IPS-18a (cell line): ENCODE data around the gene P3H4.
"Not testable (repeated sequence)": the region's sequence is repeated elsewhere in the genome, so short reads cannot be mapped to it uniquely, and the experiment has no call there.

Source experiments
- H3K27ac ChIP-seq: one replicate; pipeline ENCODE4 v1.5.1; 2013; ENCODE audit warnings: low read length
- H3K27me3 ChIP-seq: one replicate; pipeline ENCODE4 v1.6.1; 2013; ENCODE audit warnings: mild to moderate bottlenecking, low read length; ENCODE audit not compliant: control insufficient read depth, insufficient read depth
- H3K36me3 ChIP-seq: one replicate; pipeline ENCODE4 v1.6.1; 2013; ENCODE audit warnings: low read depth, low read length; ENCODE audit not compliant: control insufficient read depth
- H3K4me1 ChIP-seq: one replicate; pipeline ENCODE4 v1.6.1; 2013; ENCODE audit warnings: low read depth, low read length; ENCODE audit not compliant: control insufficient read depth
- H3K4me3 ChIP-seq: one replicate; pipeline ENCODE4 v1.5.1; 2013; ENCODE audit warnings: low read length
- H3K9ac ChIP-seq: one replicate; pipeline ENCODE4 v1.6.1; 2013; ENCODE audit warnings: mild to moderate bottlenecking, low read length, moderate library complexity
- H3K9me3 ChIP-seq: one replicate; pipeline ENCODE4 v1.6.1; 2013; ENCODE audit warnings: low read depth, low read length; ENCODE audit not compliant: control insufficient read depth

Gene P3H4

GRCh38 chr17:41811549-41812380 lies at the start of gene P3H4:
Gene P3H4 (minus strand): TSS chr17:41811949. CDS start chr17:41811915, 34 bp downstream.
- Histone ChIP-seq H3K9ac (peak within 1 kb of the TSS; percentile 87), H3K27me3 (peaks cover 7% of the 10 kb centered on the region), H3K27ac (peak within 1 kb of the TSS; percentile 51), H3K4me3 (peak within 1 kb of the TSS; percentile 99), H3K9me3 (no peaks in the 10 kb centered on the region), H3K36me3 (no peaks in the 10 kb centered on the region), H3K4me1 (peaks cover 5% of the 10 kb centered on the region)

GRCh38 chr17:41860254-41860931 lies 48.6 kb upstream of the P3H4 start:
- H3K27me3 ChIP-seq = no peaks in the 10 kb centered on the region
- H3K9ac ChIP-seq = no peak overlapping the region
- no peaks in the 10 kb centered on the region for H3K36me3 ChIP-seq
- H3K4me3 ChIP-seq = peak overlapping the region; percentile 29
- peaks cover 23% of the 10 kb centered on the region for H3K4me1 ChIP-seq
- no peaks in the 10 kb centered on the region for H3K9me3 ChIP-seq
- no peak overlapping the region for H3K27ac ChIP-seq

GRCh38 chr17:41851382-41851781 lies 39.6 kb upstream of the P3H4 start:
- not testable (repeated sequence) for H3K9ac ChIP-seq, H3K4me1 ChIP-seq, H3K9me3 ChIP-seq, H3K27ac ChIP-seq, H3K27me3 ChIP-seq, H3K4me3 ChIP-seq
- peaks cover 20% of the 10 kb centered on the region for H3K36me3 ChIP-seq

- peaks cover 16% of the 10 kb centered on the region for H3K36me3 ChIP-seq
- H3K27ac ChIP-seq = no peak overlapping the region
- no peaks in the 10 kb centered on the region for H3K9me3 ChIP-seq
- H3K4me1 ChIP-seq = no peaks in the 10 kb centered on the region
- no peak overlapping the region for H3K9ac ChIP-seq
- H3K4me3 ChIP-seq = no peak overlapping the region
- H3K27me3 ChIP-seq = no peaks in the 10 kb centered on the region
Observed at GRCh38 chr17:41849251-41849990, 37.7 kb upstream of the P3H4 start.

GRCh38 chr17:41848788-41849187 lies 37.0 kb upstream of the P3H4 start:
- no peak overlapping the region for H3K9ac ChIP-seq
- H3K27ac ChIP-seq = no peak overlapping the region
- no peak overlapping the region for H3K4me3 ChIP-seq
- H3K36me3 ChIP-seq = peaks cover 10% of the 10 kb centered on the region
- no peaks in the 10 kb centered on the region for H3K4me1 ChIP-seq
- no peaks in the 10 kb centered on the region for H3K27me3 ChIP-seq
- no peaks in the 10 kb centered on the region for H3K9me3 ChIP-seq

- H3K4me3 ChIP-seq = no peak overlapping the region
- H3K4me1 ChIP-seq = no peaks in the 10 kb centered on the region
- no peaks in the 10 kb centered on the region for H3K27me3 ChIP-seq
- H3K36me3 ChIP-seq = no peaks in the 10 kb centered on the region
- no peaks in the 10 kb centered on the region for H3K9me3 ChIP-seq
- no peak overlapping the region for H3K9ac ChIP-seq
- H3K27ac ChIP-seq = no peak overlapping the region
Observed at GRCh38 chr17:41844971-41845370, 33.2 kb upstream of the P3H4 start.

GRCh38 chr17:41840781-41841180 lies 29.0 kb upstream of the P3H4 start:
- H3K36me3 ChIP-seq, H3K9ac ChIP-seq, H3K27me3 ChIP-seq: not testable (repeated sequence)

GRCh38 chr17:41839448-41839847 lies 27.7 kb upstream of the P3H4 start:
- H3K36me3 ChIP-seq, H3K4me1 ChIP-seq, H3K9ac ChIP-seq, H3K4me3 ChIP-seq, H3K27me3 ChIP-seq, H3K27ac ChIP-seq, H3K9me3 ChIP-seq: not testable (repeated sequence)

More at GRCh38 chr17:41840781-41841180, 29.0 kb upstream of the P3H4 start:
- not testable (repeated sequence) for H3K4me3 ChIP-seq, H3K27ac ChIP-seq, H3K4me1 ChIP-seq, H3K9me3 ChIP-seq

- H3K9me3 ChIP-seq = no peaks in the 10 kb centered on the region
- peaks cover 11% of the 10 kb centered on the region for H3K36me3 ChIP-seq
- H3K9ac ChIP-seq = no peak within 1 kb of the TSS
- H3K4me3 ChIP-seq = peak within 1 kb of the TSS; percentile 79
- peaks cover 5% of the 10 kb centered on the region for H3K4me1 ChIP-seq
- H3K27me3 ChIP-seq = peaks cover 7% of the 10 kb centered on the region
- H3K27ac ChIP-seq = no peak within 1 kb of the TSS
Observed at GRCh38 chr17:41837761-41838538, 26.2 kb upstream of the P3H4 start, which contains the start of gene KLHL10. Gene KLHL10 (plus strand): TSS chr17:41837825. CDS start chr17:41837933, 108 bp downstream.

GRCh38 chr17:41836550-41837196 lies 24.9 kb upstream of the P3H4 start:
- Histone ChIP-seq H3K27me3 (peaks cover 7% of the 10 kb centered on the region), H3K27ac (no peak overlapping the region), H3K36me3 (peaks cover 19% of the 10 kb centered on the region), H3K4me3 (peak overlapping the region; percentile 79), H3K9ac (no peak overlapping the region), H3K9me3 (no peaks in the 10 kb centered on the region), H3K4me1 (peaks cover 5% of the 10 kb centered on the region)
